Spleen (tissue), 11 donors: Measurements from ENCODE around the gene ADAMTS6. TPM values are rescaled to one million over a fixed set of nuclear protein-coding genes. Genes with fewer than 3 reads are reported as not detected.

Experiments used
- DNase-seq: peaks from one replicate; pipeline ENCODE4 v3.0.0-alpha.2; 2020
- H3K27ac ChIP-seq, 8 donors: fragments of 200-600 bp; sonication (generic) in 7 of 8; 1 replicate in 4 of 8; 2 replicates in 4 of 8; pipeline versions ENCODE4 v1.5.0 to v1.8.0; 2016 to 2021; ENCODE audit warnings: inconsistent platforms in 4 of 8, mild to moderate bottlenecking in 4 of 8, moderate library complexity in 1 of 8
- H3K27me3 ChIP-seq, 7 donors: fragments of 200-600 bp; sonication (generic) in 6 of 7; replicated peaks in 1 of 7; 1 replicate in 4 of 7; 2 replicates in 3 of 7; pipeline versions ENCODE4 v1.5.0 to v1.8.0; 2016 to 2021; ENCODE audit warnings: inconsistent platforms in 3 of 7, mild to moderate bottlenecking in 1 of 7
- H3K36me3 ChIP-seq, 6 donors: fragments of 200-600 bp; sonication (generic) in 5 of 6; 1 replicate in 4 of 6; 2 replicates in 2 of 6; pipeline versions ENCODE4 v1.5.0 to v1.8.0; 2016 to 2021; ENCODE audit warnings: inconsistent platforms in 2 of 6
- H3K4me1 ChIP-seq, 6 donors: fragments of 200-600 bp; sonication (generic) in 5 of 6; 1 replicate in 3 of 6; 2 replicates in 3 of 6; pipeline versions ENCODE4 v1.5.0 to v1.8.0; 2016 to 2021; ENCODE audit warnings: inconsistent platforms in 3 of 6
- H3K4me3 ChIP-seq, 8 donors: fragments of 200-600 bp; sonication (generic) in 7 of 8; 1 replicate in 4 of 8; 2 replicates in 4 of 8; pipeline versions ENCODE4 v1.5.0 to v1.8.0; 2016 to 2021; ENCODE audit warnings: inconsistent platforms in 4 of 8, mild to moderate bottlenecking in 4 of 8, moderate library complexity in 2 of 8
- H3K9me3 ChIP-seq, 8 donors: fragments of 200-600 bp; sonication (generic) in 7 of 8; 1 replicate in 4 of 8; 2 replicates in 4 of 8; pipeline versions ENCODE4 v1.5.0 to v1.8.0; 2016 to 2021; ENCODE audit warnings: inconsistent platforms in 4 of 8
- POLR2A ChIP-seq, 3 donors: fragments of 450-650 bp; IDR thresholded peaks; one replicate each; pipeline ENCODE4 v1.5.1; 2017; ENCODE audit warnings: antibody characterized with exemption in 3 of 3, mild to moderate bottlenecking in 1 of 3
- POLR2AphosphoS5 ChIP-seq, 3 donors: sonication (generic); formaldehyde crosslinking; IDR thresholded peaks; one replicate each; pipeline ENCODE4 v1.5.1; 2017; ENCODE audit warnings: antibody characterized with exemption in 3 of 3
- WGBS, 5 donors: extraction: QIAGEN DNeasy Blood & Tissue Kit in 3 of 5; methylation state at CpG; one replicate each; pipeline versions ENCODE4 v1.1.5 to v1.1.7; 2013 to 2018; 5-methylcytosine and 5-hydroxymethylcytosine counted together
- intact Hi-C: fragments of 100-400 bp; cut with DNase I; formaldehyde crosslinking; loops from one replicate; pipeline ENCODE4 v1.15.0; 2023; ENCODE audit warnings: low total_unique reads
- polyA plus RNA-seq, 3 donors: library from polyadenylated mRNA; stranded (reverse); fragments of 200-250 nt; gene quantifications; one replicate each; pipeline ENCODE4 v1.2.1, GENCODE V29; 2013
- total RNA-seq, 7 donors: library from RNA; depleted of rRNA in 3 of 7; stranded (reverse); fragments of >200 nt in 3 of 7; fragmentation: NEBNext Ultra II Directional in 4 of 7; extraction: Animal tissue kit (Norgen Biotek cat#: 25700) in 4 of 7; gene quantifications; one replicate each; pipeline versions ENCODE4 v1.1.0 to v1.2.1, GENCODE V29; 2016 to 2021
- TF ChIP-seq, protein P1 (sequence below), 11 experiments: fragments of 200-600 bp in 7 of 11; fragments of 450-650 bp in 4 of 11; sonication (generic) in 4 of 11; IDR thresholded peaks in 8 of 11; conservative IDR thresholded peaks in 3 of 11; 1 replicate in 7 of 11; 2 replicates in 4 of 11; pipeline versions ENCODE4 v1.4.0 to v1.8.0; 2016 to 2021; ENCODE audit warnings: antibody characterized with exemption in 11 of 11, inconsistent platforms in 4 of 11, mild to moderate bottlenecking in 1 of 11
- donor health status: healthy with polysubstance abuse.
- donor health status: DM: no; HTN: no; CAD: no; lungs with moderate emphysema.
- donor health status: DM: no; HTN: no; CAD: no.
- donor health status: Bipolar disorder and iron deficiency.
- donor health status: healthy.
- donor health status: DM: no; HTN: no; CAD: no.
- donor health status: DM: yes; HTN: yes; CAD: no.

ADAMTS6 gene
- total and polyA plus RNA-seq, 10 donors = 1.1 to 16.4 (median 6.3) TPM

DNA sequence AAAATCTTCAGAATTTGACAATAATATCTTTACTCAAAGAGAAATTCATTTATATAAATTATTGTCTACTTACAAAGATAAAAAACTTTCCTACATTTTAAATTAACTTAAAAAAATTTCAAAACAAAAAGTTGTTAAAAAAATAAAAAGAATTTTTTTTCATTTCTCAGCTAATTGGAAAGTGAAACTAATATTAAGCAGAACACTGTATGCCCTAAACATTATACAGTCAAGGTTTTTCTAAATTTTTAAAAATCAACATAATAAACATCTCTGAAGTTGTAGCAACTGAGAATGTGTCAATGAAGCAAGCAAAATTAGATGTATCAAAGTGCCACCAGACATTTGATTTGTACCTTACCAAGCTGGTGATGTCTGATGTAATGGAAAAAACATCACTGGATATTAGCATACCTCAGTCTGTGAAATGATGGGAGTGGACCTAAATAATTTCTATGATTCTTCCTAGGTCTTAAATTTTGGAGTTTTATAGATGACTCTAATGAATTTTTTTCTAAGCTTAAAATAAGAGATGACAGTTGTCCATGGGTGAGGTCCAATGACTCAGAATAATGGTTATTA, 290.1 kb downstream of the ADAMTS6 start:
- no peak overlapping the region for H3K27ac ChIP-seq
- no peaks in the 10 kb centered on the region for H3K4me1 ChIP-seq
- no peaks in the 10 kb centered on the region for H3K27me3 ChIP-seq
- intact Hi-C loops = no loop called here
- no peaks in the 10 kb centered on the region for H3K36me3 ChIP-seq
- DNase-seq = no peak
- TF ChIP-seq, protein P1, sequence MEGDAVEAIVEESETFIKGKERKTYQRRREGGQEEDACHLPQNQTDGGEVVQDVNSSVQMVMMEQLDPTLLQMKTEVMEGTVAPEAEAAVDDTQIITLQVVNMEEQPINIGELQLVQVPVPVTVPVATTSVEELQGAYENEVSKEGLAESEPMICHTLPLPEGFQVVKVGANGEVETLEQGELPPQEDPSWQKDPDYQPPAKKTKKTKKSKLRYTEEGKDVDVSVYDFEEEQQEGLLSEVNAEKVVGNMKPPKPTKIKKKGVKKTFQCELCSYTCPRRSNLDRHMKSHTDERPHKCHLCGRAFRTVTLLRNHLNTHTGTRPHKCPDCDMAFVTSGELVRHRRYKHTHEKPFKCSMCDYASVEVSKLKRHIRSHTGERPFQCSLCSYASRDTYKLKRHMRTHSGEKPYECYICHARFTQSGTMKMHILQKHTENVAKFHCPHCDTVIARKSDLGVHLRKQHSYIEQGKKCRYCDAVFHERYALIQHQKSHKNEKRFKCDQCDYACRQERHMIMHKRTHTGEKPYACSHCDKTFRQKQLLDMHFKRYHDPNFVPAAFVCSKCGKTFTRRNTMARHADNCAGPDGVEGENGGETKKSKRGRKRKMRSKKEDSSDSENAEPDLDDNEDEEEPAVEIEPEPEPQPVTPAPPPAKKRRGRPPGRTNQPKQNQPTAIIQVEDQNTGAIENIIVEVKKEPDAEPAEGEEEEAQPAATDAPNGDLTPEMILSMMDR (IDR thresholded peaks at IDR 0.05 in 8 of 11, conservative IDR thresholded peaks at IDR 0.05 in 3 of 11) = no peak
- TF ChIP-seq POLR2AphosphoS5 (IDR thresholded peaks at IDR 0.05) = no peak
- no peak for TF ChIP-seq POLR2A (IDR thresholded peaks at IDR 0.05)
- no peaks in the 10 kb centered on the region for H3K9me3 ChIP-seq
- H3K4me3 ChIP-seq = no peak overlapping the region

DNA sequence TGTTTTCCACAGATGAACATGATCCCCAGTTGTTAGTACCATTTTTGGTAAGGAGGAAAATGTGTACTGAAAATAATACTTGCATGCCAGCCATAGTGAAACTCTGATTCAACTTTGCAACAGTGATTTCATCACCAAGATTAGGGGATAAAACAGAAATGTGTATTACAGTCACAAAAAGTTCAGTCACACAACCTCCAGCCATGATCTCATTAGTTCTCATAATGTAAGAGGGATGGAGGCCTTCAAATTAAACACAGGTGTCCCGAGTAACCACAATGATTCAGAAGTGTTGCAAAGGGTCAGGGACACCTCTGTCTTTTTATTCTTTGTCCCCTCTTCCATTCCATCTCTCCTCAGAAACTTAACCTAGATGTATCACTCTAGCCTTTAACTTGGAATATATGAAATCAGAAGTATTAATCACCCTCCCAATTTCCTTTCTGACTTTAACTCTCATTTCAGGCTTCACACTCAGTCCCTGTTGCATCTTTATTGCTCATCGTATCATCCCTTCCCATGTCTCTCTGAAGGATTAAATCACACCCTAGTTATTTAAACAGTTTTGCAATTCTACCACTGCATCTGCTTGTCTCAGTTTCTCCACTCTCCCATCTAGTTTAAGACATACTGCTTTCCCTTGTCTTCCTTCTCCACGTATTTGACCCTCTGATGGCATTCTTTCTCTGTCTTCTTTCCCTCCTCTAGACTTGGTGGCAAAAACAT, 291.2 kb downstream of the ADAMTS6 start:
- Histone ChIP-seq H3K4me3 (no peak overlapping the region), H3K27me3 (no peaks in the 10 kb centered on the region), H3K27ac (no peak overlapping the region), H3K4me1 (no peaks in the 10 kb centered on the region), H3K9me3 (no peaks in the 10 kb centered on the region), H3K36me3 (no peaks in the 10 kb centered on the region)
- 78 to 87% (median 81%) methylated on average over 3 of the region's 3 CpGs for WGBS, 5 donors
- TF ChIP-seq POLR2A (IDR thresholded peaks at IDR 0.05) (no peak), POLR2AphosphoS5 (IDR thresholded peaks at IDR 0.05) (no peak)
- TF ChIP-seq, protein P1 (IDR thresholded peaks at IDR 0.05 in 8 of 11, conservative IDR thresholded peaks at IDR 0.05 in 3 of 11) = no peak
- no peak for DNase-seq
- intact Hi-C loops = no loop called here

GRCh38 chr5:65186646-65187227, 295.0 kb downstream of the ADAMTS6 start:
- intact Hi-C loops = no loop called here
- DNase-seq = no peak
- TF ChIP-seq POLR2A (IDR thresholded peaks at IDR 0.05) (no peak), POLR2AphosphoS5 (IDR thresholded peaks at IDR 0.05) (no peak)
- TF ChIP-seq, protein P1 (IDR thresholded peaks at IDR 0.05 in 8 of 11, conservative IDR thresholded peaks at IDR 0.05 in 3 of 11) = no peak
- WGBS, 5 donors = 59 to 71% (median 65%) methylated on average over 2 of the region's 2 CpGs
- no peaks in the 10 kb centered on the region for H3K27me3 ChIP-seq
- H3K4me1 ChIP-seq = no peaks in the 10 kb centered on the region
- H3K36me3 ChIP-seq = no peaks in the 10 kb centered on the region
- no peak overlapping the region for H3K27ac ChIP-seq
- H3K9me3 ChIP-seq = no peaks in the 10 kb centered on the region
- no peak overlapping the region for H3K4me3 ChIP-seq

GRCh38 chr5:65185468-65185867, 296.3 kb downstream of the ADAMTS6 start:
- no peak for DNase-seq
- intact Hi-C loops = no loop called here
- Histone ChIP-seq H3K36me3 (no peaks in the 10 kb centered on the region), H3K4me3 (no peak overlapping the region), H3K27me3 (no peaks in the 10 kb centered on the region), H3K27ac (no peak overlapping the region), H3K9me3 (no peaks in the 10 kb centered on the region), H3K4me1 (no peaks in the 10 kb centered on the region)
- WGBS, 5 donors = 88 to 100% (median 95%) methylated on average over 1 of the region's 1 CpG
- TF ChIP-seq, protein P1 (IDR thresholded peaks at IDR 0.05 in 8 of 11, conservative IDR thresholded peaks at IDR 0.05 in 3 of 11) = no peak
- TF ChIP-seq POLR2AphosphoS5 (IDR thresholded peaks at IDR 0.05) (no peak), POLR2A (IDR thresholded peaks at IDR 0.05) (no peak)
